GM19239 (cell line): ENCODE measurements around the gene TMEM272.

ENCODE experiments used
- DNase-seq: peaks from one replicate; pipeline ENCODE4 v3.0.0; 2011; ENCODE audit warnings: low spot score; ENCODE audit not compliant: insufficient read length
- FAIRE-seq: peaks from 2 replicates; lab custom pipeline; 2011; peaks lifted over from hg19 to GRCh38; lab: Jason Lieb, UNC

The TMEM272 gene

DNA sequence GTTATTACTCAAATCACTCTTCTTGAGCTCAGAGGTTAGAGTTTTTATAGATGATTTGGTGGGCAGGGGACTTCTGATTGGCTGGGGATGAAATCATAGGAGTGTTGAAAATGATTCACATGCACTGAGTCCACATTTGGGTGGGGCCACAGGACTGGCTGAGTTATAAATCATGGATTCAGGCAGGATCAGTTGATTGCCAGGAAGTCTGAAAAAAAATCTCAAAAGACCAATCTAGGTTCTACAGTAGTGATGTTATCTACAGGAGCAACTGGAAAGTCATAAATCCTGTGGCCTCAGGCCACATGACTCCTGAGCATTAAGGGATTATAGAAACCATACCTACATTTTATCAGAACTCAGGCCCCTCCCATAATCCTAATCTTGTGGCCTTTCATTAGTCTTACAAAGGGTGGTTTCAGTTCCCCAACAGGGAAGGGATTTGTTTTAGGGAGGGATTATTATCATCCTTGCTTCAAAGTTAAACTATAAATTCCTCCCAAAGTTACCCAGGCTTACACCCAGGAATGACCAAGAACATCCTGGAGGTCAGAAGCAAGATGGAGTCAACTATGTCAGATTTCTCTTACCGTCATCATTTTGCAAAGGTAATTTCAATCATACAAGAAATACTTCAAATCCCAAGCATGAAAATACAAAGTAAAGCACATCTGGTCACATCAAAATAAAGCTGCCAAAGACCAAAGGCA lies 11.2 kb upstream of the TMEM272 start:
- no peak for DNase-seq
- FAIRE-seq: peak; percentile 18

DNA sequence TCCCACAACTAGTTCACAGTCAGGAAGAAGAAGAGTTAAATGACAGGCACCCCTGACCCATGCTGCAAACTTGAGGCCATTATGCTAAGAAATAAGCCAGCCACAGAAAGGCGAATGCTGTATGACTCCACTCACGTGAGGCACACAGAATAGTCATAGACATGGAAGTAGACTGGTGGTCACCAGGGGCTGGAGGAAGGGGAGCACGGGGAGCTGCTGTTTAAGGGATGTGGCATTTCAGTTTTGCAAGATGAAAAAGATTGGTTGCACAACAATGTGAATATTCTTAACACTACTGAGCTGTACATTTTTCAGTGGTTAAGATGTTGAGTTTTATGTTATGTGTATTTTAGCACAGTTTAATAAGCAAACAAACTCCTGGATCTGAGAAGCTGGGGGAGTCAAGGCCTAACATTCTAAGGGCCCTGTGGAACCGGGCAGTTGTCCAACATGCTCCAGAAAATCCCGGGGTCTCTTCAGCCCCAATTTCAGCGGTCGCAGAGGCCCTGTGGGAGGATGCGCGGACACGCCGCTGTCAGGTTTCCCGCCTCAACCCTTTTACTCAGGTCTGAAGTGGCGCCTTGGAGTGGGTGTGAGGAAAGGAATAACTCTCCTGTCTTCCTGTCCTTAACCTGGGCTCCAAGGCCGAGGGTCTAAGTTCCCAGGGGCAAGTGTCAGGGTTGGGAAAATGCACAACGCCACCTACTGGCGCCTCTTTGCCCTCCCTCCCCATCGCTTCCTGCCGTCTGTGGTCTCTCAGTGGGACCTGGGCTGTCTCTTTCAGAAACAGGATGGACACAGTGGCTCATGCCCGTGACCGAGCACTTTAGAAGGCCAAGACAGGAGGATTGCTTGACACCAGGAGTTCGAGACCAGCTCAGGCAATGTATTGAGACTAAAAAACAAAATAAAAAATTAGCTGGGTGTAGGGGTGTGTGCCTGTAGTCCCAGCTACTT lies 4.4 kb upstream of the TMEM272 start:
- DNase-seq (peak; percentile 28), FAIRE-seq (peak; percentile 37)

DNA sequence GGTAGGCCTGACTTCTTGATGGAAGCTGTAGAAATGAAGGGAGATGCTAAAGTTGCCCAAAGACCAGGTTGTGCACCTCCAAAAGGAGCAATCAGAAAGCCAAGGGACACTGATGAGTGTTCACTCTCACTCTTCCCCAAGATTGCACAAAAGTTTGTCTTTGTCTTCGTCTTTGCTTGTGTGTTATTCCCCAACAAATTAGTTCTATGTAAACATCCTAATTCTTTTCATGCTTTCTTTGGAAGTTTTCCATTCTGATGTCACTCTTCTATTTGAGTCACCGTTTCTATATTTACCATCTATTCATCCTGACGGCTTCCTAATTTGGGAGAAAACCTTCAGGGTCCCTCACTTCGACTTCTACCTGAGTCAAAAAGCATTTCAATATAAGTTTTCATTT lies 3.7 kb upstream of the TMEM272 start:
- no peak for DNase-seq
- no peak for FAIRE-seq

DNA sequence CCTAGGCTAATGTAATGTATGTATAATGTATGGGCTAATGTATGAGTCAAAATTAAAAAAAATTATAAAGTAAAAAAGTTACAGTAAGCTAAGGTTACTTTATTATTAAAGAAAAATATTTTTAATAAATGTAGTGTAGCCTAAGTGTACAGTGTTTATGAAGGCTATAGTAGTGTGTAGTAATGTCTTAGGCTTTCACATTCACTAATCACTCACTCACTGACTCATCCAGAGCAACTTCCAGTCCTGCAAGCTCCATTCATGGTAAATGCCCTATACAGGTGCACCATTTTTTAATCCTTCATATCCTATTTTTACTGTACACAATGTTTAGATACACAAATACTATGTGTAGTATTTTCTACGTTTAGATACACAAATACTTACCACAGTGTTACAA lies 1.8 kb upstream of the TMEM272 start:
- FAIRE-seq (no peak), DNase-seq (no peak)

DNA sequence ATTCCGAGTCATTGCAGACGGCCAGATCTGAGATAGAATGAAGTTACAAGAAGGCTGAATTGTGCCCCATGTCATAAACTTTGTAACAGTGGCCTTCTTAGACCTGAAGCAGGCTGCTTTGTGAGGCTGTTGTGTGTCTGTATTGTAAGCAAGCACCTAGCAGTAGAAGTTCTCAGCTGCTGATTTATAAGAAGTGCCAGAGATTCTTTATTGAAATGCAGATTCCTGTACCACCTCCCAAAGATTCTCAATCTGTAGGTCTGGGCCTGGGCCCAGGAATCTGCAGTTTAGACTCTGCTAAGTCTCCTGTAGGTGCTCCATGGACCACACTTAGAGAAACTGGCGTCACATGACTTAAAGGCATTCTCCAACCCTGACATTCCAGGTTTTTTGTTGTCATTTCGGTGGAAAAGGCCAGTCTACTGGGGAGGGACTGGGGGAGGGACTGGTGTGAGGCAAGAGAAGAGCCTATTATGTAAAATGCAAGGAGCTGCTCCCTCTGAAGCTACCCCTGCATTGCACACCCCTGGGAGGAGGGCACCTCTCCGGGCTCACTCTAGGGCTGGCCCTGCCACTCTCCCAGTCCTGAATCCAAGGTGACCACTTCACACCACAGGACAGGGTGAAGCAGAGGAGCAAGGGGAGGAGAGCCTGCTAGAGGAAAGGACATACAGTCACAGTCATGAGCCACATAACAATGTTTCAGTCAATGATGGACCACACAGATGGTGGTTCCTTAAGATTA lies 769 bp upstream of the TMEM272 start:
- DNase-seq (no peak), FAIRE-seq (no peak)

DNA sequence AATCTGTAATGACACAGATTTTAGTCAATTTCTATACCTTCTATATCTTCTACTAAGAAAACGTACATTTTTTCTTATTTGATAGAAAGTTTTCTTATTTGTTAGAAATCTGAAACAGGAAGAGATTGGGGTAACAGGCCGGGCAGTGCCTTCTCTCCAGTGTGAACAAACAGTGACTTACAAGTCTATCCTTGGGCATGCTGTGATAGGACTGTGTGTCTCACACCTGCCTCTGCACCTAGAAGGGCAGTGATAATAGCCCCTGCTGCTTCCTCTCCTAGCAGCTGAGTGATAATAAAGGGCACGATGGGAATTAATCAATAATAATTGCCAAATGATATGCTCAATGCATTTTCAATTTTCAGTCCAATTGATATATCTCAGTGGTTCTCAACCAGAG lies 1.4 kb downstream of the TMEM272 start:
- DNase-seq: no peak
- no peak for FAIRE-seq

DNA sequence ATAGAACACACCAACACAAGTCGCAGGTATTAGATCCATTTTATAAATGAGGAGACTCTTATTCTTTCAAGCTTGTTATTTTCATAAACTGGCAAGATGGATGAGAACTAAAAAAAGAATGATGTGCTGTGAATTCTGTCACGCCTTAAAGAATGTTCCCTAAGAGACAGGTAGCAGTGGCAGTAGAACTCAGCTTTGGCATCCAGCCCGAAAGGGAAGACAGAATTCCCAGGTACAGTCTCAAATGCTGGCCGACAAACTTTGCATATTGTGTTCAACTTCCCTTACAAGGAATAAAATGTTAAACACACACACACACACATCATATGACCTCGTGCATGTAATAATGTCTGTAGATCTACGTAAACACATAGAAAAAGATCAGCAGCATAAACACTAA lies 3.2 kb downstream of the TMEM272 start:
- FAIRE-seq (no peak), DNase-seq (no peak)

DNA sequence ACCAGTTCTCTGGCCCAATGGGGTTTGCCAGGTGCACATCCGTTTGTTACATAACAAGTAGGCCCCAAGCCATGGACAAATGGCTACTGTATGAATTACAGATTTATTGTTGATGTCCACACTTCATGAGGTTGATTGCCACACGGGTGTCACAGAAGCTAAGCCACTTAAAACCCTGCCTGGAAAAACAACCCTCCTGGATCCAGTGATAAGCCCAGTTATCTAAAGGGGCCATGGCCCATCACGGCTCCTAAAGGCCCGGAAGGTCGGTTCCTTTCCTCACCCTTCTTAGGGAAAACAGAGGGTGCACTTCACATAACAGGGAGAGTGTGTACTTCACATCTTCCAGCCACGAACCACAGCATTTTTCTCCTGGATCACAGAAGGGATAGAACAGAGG lies 4.1 kb downstream of the TMEM272 start:
- no peak for DNase-seq
- no peak for FAIRE-seq

DNA sequence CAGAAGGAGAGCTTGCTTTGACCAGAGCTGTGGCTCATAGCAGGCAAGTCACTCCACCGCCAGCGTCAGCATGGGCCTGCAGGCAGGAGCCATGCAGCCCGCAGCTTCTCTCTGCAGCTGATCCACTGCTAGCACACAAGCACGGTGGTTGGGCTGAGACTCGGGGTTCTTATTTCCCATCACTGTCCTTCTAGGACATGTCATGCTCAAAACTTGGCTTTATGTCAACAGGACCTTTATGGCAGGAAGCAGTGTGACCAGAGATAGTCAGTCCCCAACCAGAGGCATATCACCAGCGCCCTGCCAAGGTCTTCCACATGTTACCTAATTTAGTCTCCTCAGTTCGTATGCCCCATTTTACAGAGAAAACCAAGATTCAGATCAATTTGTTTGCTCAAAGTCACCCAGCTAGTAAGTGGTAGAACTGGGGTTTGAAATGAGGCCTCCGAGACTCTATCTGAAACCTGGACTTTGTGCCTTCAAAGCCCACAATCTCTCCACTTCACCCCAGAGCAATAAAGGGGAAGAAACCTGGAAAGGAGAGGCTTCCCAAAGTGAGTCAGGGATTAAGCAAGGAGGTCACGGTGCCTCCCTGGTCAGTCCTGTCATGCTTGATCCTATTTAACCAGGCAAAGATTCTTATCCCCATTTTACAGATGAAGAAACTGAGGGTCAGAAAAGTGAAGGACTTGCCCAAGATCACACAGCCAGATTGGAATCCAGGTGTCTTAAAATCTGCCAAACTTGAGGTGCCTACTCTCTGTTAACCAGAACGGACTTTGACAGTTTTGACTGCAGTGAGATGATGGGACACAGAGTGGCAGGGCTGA lies 5.1 kb downstream of the TMEM272 start:
- DNase-seq (no peak), FAIRE-seq (no peak)

DNA sequence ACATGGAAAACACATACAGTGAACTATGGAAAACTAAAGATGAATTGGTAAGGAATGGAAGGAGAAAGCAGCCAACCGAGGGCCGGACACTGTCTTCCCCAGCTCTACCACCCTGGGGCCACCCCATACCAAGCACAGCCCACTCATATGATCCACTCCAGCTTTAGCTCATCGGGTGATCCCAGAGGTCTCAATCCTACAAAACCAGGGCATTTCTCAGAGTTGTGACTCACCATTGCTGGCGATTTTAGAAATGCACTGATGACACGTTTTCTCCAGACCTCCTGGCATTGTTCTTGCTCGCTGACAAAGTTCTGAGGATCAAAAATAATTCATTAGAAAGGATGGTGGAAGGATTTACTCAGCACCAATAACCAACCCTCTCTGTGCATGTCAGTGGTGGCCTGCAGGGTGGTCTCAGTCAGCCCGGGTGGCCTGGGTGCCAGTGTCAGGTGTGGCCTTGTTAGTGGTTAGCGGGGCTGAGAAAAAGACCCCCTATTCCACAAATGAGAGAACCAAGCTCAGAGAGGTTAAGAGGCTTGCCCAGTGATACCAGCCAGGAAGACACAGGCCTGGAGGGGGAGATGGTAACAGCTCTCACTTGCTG lies 6.6 kb downstream of the TMEM272 start:
- FAIRE-seq: no peak

DNA sequence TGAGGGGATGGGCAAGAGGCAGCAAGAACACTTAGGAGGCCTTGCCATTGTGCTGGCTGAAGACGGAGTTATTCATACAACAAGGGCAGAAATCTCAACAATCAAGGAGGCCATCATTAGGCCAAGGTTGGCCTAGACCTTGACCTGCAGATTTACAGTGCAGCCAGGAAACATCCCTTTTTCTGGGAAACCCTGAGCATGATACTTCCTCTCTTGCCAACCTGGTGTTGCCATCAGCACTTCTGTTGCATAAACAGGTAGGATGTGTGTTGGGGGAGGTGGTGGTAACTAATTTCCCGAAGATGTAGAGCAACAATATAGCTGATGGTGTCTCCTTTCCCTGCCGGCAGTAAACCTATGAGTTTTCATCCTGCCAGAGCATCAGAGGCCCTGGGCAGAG lies 8.0 kb downstream of the TMEM272 start:
- FAIRE-seq (no peak), DNase-seq (no peak)

More for the DNA sequence above, 6.6 kb downstream of the TMEM272 start:
- DNase-seq: no peak

DNA sequence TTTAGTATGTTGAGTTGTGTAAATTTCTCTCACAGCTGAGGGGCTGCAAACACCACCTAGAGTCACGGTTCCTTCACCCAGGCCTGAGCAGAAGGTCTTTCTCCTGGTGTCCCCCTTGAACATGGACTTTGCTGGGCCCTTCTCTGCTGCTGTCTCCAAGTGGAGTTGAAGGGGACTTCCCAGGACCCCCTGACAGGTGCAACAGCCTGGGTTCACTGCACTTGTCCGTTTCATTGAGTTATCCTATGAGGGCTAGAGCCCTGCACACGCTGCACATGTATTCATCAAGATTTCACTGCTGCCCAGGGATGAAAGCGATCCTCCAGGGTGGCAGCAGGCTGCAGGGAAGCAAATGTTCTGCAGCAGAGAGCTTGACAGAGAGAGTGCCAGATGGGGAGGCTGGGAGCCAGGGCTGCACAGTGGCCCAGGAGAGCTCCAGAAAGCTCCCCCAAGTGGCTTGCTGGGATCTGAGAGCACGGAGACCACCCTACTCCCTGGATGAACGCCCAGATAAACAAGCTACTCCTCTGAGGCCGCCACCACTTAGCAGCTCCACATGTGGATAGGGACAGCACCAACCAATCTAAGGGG lies 10.3 kb downstream of the TMEM272 start:
- FAIRE-seq (no peak), DNase-seq (no peak)

DNA sequence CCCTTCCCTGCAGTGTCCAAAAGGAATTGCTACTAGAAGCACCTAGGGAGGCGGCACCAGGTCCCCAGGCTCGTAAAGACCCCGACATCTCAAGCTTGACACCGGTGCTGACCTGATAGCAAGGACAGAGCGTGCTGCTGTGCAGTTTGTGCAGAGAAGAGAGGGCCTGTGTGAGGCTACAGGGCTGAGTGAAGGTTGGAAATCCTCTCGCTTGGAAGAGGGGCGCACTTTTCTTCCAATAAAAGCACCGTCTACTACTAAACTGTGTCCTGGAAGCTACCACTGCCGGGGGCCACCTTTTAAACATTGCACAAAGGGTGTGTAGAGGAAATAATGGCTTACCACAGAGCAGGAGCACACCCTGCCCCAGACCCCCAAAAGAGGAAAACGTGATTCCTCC lies 11.0 kb downstream of the TMEM272 start:
- DNase-seq (no peak), FAIRE-seq (no peak)

DNA sequence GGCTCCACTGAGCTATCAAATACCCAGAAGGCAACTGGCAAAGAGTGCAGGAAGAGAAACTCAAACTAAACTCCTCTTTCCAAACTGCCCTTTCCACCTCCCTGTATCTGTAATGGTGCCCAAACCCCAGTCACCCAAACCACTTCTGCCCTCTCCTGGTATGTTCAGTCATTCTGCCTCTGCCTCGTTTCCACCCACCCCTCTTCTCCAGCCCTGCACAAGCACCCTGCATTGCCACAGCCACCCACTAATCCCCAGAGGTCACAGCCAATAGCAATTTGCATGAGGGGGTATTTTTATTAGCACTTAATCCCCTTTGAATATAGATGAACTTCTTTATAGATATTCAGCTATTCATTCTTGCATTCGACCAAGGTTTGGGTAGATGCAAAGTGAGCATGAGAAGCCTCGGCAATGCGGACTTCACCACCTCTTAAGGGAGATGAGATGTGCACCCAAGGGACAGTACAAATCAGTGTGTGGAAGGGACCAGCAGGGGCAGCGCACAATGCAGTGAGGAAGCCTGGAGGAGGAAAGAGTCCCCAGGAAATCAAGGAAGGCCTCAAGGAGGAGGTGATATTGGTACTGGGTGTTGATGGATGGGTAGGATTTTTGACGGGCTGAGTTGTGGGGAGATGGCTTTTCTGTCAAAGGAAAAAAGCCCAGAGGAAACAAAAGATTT lies 12.4 kb downstream of the TMEM272 start:
- FAIRE-seq: peak; percentile 54

DNA sequence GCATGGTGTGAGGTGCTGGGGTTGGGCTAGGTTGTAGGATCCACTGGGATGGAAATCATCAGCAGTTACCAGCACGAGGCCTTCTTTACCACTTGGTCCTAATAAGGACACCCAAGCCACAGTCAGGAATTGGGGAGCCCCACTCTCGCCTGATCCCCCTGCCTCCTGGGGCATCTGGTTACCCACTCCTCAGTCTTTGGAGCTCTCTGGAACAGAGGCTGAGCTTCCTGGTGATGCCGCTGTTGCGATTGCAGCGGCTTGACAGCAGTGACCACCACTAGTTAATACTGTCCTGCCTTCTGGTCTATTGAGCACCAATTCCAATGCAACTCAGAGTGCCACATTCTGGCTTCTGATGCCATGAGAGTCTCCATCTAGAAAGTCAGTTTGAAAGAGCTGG lies 13.5 kb downstream of the TMEM272 start:
- no peak for FAIRE-seq

More for the DNA sequence above, 12.4 kb downstream of the TMEM272 start:
- peak; percentile 29 for DNase-seq

DNA sequence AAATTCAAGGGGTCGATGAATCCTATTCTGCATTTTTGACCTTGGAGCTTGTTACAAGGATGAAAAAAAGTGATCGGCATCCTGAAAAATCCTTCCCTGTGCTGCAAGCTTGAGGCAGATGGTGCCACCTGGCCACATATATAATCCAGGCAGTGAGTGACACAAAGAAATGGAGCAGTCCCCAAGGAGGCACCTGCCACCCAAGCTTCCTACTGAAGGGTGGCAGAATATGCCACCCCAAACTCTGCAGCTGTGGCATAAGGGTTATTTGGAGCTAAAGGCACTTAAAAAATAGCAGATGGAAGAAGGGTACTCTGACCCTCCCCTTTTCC lies 15.4 kb downstream of the TMEM272 start:
- FAIRE-seq (no peak), DNase-seq (no peak)

More for the DNA sequence above, 13.5 kb downstream of the TMEM272 start:
- no peak for DNase-seq

DNA sequence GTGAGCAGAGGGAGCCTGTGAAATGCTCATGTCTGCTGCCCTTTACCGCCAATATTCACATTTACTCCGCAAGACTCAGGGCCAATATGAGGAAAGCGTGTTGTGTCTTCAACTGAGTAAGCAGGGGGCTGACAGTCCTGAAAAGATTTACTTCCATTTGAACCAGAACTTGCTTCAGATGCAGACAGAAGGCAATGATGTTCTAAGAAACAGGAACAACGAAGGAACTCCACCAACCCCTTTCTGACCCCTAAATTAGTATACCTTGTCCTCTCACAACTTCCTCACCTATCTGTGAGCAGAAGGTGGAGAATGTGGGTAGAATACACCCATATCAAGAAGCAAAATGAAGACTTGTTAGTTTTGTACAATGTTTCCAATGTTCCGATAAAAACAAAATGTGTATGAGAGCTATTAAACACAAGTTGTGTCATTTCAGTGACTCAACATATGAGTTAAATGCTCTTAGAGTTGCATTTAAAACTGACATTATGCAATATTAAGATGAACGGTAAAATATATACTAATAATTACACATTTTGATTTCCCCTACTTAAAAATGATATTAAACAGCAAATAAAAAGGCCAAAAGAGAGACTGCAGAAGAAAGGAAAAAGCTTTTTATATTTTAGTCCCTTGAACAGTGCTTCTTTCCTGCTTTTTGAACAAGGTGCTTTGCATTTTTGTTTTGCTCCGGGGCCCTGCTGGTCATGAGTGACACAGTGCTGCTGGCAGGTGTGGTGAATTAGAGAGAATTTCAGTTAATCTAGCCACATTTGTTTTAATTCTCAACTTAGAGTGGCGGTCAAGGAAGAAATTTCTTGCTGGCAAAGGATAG lies 16.0 kb downstream of the TMEM272 start:
- FAIRE-seq: no peak
- no peak for DNase-seq

DNA sequence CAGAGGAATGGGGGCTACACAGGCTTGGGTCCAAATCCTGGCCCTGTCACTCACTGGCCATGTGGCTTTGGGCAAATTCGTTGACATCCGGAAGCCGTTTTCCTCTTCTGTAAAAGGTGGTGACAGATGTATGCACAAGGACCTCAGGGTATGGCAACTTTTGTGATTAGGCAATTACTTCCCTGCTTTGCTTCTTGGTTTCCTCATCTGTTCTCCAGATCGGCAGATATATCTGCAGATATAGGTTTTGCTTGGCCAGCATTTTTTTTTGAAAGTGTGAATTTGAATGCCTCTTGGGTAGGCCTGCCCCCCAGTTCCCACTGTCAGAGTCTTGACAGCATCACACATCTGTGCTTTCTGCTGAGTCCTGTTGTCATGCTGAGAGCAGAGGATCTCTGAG lies 17.7 kb downstream of the TMEM272 start:
- FAIRE-seq: no peak
- no peak for DNase-seq
